ENCODE data around the gene MYH9. TPM values are rescaled to one million over a fixed set of nuclear protein-coding genes. Genes with fewer than 3 reads are reported as not detected.
"Not testable (repeated sequence)": the region's sequence is repeated elsewhere in the genome, so short reads cannot be mapped to it uniquely, and the experiment has no call there.

The MYH9 gene
- total RNA-seq, 1 experiment from 2014 or later, result 653 TPM

DNA sequence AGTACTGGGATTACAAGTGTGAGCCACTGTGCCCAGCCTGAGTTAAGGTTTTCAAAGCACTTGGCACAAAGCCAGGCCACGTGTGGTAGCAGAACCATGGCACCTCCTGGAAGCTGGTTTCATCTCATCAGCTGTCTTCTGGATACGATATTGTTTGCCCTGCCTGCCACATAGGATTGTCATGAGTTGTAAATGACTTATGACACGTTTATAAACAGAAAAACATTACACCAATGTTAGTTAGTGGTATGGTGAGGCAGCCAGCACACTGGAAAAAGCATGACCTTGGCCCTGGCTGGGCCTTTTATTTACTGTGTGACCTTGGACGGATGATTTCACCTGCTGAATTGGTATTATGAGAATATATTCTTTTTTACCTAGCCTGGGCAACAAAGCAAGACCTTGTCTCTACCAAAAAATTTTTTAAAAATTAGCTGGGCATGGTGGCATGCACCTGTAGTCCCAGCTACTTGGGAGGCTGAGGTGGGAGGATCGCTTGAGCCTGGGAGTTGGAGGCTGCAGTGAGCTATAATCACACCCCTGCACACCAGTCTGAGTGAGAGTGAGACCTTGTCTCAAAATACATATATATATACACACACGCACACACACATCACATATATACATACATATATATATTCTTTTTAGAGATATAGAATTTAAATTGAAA lies 24.0 kb upstream of the MYH9 start:
- CTCF ChIA-PET, result interaction anchor here (0.6 kb wide), 1 partner anchor 79 kb away, joined by 4 read pairs; no protein-coding TSS in a partner anchor
- no peaks in the 10 kb centered on the region for H3K27me3 Mint-ChIP-seq (ENCODE audit: insufficient read depth, unreplicated experiment)
- BruUV-seq (replicated peaks), result no TSS peak
- intact Hi-C loops (cut with micrococcal nuclease), result no loop called here
- TF ChIP-seq, protein P1, sequence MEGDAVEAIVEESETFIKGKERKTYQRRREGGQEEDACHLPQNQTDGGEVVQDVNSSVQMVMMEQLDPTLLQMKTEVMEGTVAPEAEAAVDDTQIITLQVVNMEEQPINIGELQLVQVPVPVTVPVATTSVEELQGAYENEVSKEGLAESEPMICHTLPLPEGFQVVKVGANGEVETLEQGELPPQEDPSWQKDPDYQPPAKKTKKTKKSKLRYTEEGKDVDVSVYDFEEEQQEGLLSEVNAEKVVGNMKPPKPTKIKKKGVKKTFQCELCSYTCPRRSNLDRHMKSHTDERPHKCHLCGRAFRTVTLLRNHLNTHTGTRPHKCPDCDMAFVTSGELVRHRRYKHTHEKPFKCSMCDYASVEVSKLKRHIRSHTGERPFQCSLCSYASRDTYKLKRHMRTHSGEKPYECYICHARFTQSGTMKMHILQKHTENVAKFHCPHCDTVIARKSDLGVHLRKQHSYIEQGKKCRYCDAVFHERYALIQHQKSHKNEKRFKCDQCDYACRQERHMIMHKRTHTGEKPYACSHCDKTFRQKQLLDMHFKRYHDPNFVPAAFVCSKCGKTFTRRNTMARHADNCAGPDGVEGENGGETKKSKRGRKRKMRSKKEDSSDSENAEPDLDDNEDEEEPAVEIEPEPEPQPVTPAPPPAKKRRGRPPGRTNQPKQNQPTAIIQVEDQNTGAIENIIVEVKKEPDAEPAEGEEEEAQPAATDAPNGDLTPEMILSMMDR (IDR thresholded peaks at IDR 0.05; ENCODE audit: unreplicated experiment), result no peak
- POLR2A ChIA-PET, result interaction anchor here (0.6 to 3.4 kb wide), 4 partner anchors 24 to 61 kb away, joined by 3 to 57 read pairs (median 6); partner anchors contain the start of gene MYH9
- DNase-seq (ENCODE audit: unreplicated experiment), result no peak
- H3K4me1 Mint-ChIP-seq (ENCODE audit: insufficient read depth, unreplicated experiment), result peaks cover 14% of the 10 kb centered on the region
- H3K4me3 Mint-ChIP-seq (ENCODE audit: unreplicated experiment), result no peak overlapping the region
- H3K27ac Mint-ChIP-seq (ENCODE audit: low read depth, unreplicated experiment), result no peak overlapping the region
- no peaks in the 10 kb centered on the region for H3K36me3 Mint-ChIP-seq (ENCODE audit: insufficient read depth, unreplicated experiment)
- no peaks in the 10 kb centered on the region for H3K9me3 Mint-ChIP-seq (ENCODE audit: unreplicated experiment)

DNA sequence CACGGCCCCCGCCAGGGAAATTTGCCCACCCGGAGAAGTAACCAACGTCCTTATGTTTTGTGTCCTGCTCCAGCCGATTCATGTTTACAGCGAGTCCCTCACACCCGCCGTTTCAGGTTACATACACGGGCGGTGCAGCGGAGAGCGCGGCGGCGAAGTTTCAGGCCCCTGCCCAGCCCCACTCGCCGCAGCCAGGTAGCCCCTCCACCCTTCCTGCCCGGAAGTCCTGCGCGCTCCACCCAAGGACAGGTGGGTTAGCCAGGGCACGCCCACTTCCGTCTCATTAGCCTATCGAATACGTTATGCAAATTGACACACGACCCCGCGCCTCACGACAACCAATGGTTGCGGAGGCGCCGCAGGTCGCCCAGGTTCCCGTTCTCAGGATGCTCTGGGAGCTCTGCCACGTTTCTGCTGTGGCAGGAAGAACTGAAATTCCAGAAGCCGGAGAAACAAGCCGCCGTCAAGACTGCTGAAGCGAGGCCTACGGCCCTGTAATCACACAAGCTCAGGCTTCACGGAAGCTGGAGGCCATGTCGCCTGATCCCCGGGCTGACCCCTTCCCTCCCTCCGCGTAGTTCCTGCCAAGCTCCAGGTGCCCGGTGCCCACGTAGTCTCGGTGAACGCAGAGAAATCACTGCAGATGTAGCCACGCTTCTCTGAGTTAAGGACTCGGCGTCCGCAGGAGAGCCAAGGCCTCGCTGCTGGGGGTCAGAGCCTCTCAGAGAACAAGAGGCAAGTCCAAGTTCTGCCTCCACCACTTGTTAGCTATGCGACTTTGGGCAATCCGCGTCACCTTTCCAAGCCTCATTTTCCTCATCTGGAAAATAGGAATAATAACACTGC lies 22.4 kb upstream of the MYH9 start:
- ChIA-PET CTCF (interaction anchor here (0.6 to 1.1 kb wide), 4 partner anchors 21 to 61 kb away, joined by 3 to 4 read pairs (median 4); no protein-coding TSS in a partner anchor), POLR2A (interaction anchor here (0.6 to 3.4 kb wide), 24 partner anchors 9 to 109 kb away, joined by 3 to 57 read pairs (median 5); partner anchors contain the start of gene MYH9)
- H3K27ac Mint-ChIP-seq (ENCODE audit: low read depth, unreplicated experiment), result peak overlapping the region; percentile 85
- peak overlapping the region; percentile 78 for H3K4me3 Mint-ChIP-seq (ENCODE audit: unreplicated experiment)
- intact Hi-C loops (cut with micrococcal nuclease), result no loop called here
- peaks cover 26% of the 10 kb centered on the region for H3K4me1 Mint-ChIP-seq (ENCODE audit: insufficient read depth, unreplicated experiment)
- H3K36me3 Mint-ChIP-seq (ENCODE audit: insufficient read depth, unreplicated experiment), result no peaks in the 10 kb centered on the region
- TF ChIP-seq, protein P1 (IDR thresholded peaks at IDR 0.05; ENCODE audit: unreplicated experiment), result no peak
- H3K9me3 Mint-ChIP-seq (ENCODE audit: unreplicated experiment), result no peaks in the 10 kb centered on the region
- peak; percentile 97 for DNase-seq (ENCODE audit: unreplicated experiment)
- no peaks in the 10 kb centered on the region for H3K27me3 Mint-ChIP-seq (ENCODE audit: insufficient read depth, unreplicated experiment)
- TSS peak; percentile 99 for BruUV-seq (replicated peaks)

DNA sequence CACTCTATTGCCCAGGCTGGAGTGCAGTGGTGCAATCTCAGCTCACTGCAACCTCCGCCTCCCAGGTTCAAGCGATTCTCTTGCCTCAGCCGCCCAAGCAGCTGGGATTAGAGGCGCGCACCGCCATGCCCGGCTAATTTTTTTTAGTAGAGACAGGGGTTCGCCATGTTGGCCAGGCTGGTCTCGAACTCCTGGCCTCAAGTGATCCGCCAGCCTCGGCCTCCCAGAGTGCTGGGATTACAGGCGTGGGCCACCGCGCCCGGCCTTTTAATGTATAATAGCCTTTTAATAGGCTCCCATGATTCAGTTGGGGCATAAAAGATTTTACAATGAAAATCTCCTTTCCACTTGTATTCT lies 21.8 kb upstream of the MYH9 start:
- DNase-seq (ENCODE audit: unreplicated experiment); H3K27me3 Mint-ChIP-seq (ENCODE audit: insufficient read depth, unreplicated experiment); intact Hi-C loops (cut with micrococcal nuclease); H3K36me3 Mint-ChIP-seq (ENCODE audit: insufficient read depth, unreplicated experiment); H3K9me3 Mint-ChIP-seq (ENCODE audit: unreplicated experiment): not testable (repeated sequence)
- ChIA-PET POLR2A (interaction anchor here (0.8 to 3.4 kb wide), 15 partner anchors 12 to 108 kb away, joined by 3 to 57 read pairs (median 8); partner anchors contain the start of gene MYH9), CTCF (interaction anchor here (1.5 kb wide), 1 partner anchor 61 kb away, joined by 4 read pairs; no protein-coding TSS in a partner anchor)
- Mint-ChIP-seq H3K27ac (ENCODE audit: low read depth, unreplicated experiment) (peak overlapping the region; percentile 85), H3K4me3 (ENCODE audit: unreplicated experiment) (peak overlapping the region; percentile 78), H3K4me1 (ENCODE audit: insufficient read depth, unreplicated experiment) (peaks cover 26% of the 10 kb centered on the region)
- BruUV-seq (replicated peaks), result TSS peak; percentile 96

DNA sequence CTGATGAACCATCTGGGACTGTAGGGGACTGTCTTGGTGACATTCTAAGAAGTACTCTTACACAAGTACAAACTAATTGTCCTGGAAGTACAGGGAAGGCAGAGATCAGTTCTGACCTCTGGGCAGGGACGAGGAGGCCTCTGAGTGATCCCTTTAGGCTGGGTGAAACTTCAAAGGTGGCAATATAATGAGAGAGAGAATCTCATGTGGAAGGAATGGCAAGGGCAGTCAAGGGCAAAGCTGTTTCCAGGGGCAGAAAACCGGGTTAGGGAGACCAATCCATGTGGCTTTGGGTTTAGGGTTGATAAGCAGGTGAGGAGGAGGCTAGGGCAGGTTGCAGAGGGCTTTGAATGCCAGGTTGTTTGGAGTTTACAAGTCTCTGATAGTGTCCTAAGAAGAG lies 21.3 kb upstream of the MYH9 start:
- no peaks in the 10 kb centered on the region for H3K27me3 Mint-ChIP-seq (ENCODE audit: insufficient read depth, unreplicated experiment)
- TF ChIP-seq, protein P1 (IDR thresholded peaks at IDR 0.05; ENCODE audit: unreplicated experiment), result no peak
- DNase-seq (ENCODE audit: unreplicated experiment), result no peak
- CTCF ChIA-PET, result interaction anchor here (1.5 kb wide), 1 partner anchor 62 kb away, joined by 4 read pairs; no protein-coding TSS in a partner anchor
- POLR2A ChIA-PET, result interaction anchor here (2.0 to 3.4 kb wide), 4 partner anchors 21 to 81 kb away, joined by 8 to 57 read pairs (median 11); partner anchors contain the start of gene MYH9
- no peaks in the 10 kb centered on the region for H3K9me3 Mint-ChIP-seq (ENCODE audit: unreplicated experiment)
- H3K4me1 Mint-ChIP-seq (ENCODE audit: insufficient read depth, unreplicated experiment), result peaks cover 26% of the 10 kb centered on the region
- no peak overlapping the region for H3K4me3 Mint-ChIP-seq (ENCODE audit: unreplicated experiment)
- BruUV-seq (replicated peaks), result no TSS peak
- intact Hi-C loops (cut with micrococcal nuclease), result no loop called here
- no peaks in the 10 kb centered on the region for H3K36me3 Mint-ChIP-seq (ENCODE audit: insufficient read depth, unreplicated experiment)
- H3K27ac Mint-ChIP-seq (ENCODE audit: low read depth, unreplicated experiment), result no peak overlapping the region

Measured in MCF 10A (cell line).